ENCODE results near the gene TMEM150B. TPM values are rescaled to one million over a fixed set of nuclear protein-coding genes. Genes with fewer than 3 reads are reported as not detected.

Gene TMEM150B
- total and polyA plus RNA-seq, 8 donors = 0.49 to 29.5 (median 0.90) TPM

- intact Hi-C loops (cut with DNase I) = no loop called here
- Histone ChIP-seq H3K36me3 (peaks cover 0 to 10% of the 10 kb centered on the region in 2 donors), H3K27ac (no peak overlapping the region), H3K9me3 (no peaks in the 10 kb centered on the region), H3K4me1 (no peaks in the 10 kb centered on the region), H3K27me3 (no peaks in the 10 kb centered on the region), H3K4me3 (no peak overlapping the region)
- peak in 1 of 4 donors; percentile 31 for DNase-seq
- no peak for ATAC-seq
- TF ChIP-seq CTCF (IDR thresholded peaks at IDR 0.05) = no peak
Observed at GRCh38 chr19:55265723-55266386, 59.3 kb downstream of the TMEM150B start.

DNA sequence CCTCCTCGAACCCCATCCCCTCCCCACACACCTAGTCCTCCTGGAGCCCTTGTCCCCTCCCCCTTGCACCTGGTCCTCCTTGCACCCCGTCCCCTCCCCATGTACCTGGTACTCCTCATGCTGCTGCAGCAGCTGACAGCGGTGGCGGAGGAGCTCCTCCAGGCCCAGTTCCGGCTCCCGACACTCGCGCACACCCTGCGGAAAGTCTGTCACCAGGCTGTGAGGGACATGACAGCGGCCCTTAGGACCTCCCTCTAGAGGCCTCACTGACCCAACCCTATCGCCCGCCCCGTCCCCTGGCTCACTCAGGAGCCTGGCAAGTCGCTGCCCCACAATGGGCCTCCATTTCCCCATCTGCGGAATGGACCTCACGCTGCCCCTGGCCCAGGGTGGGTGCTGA, 60.0 kb downstream of the TMEM150B start:
- Histone ChIP-seq H3K36me3 (peaks cover 0 to 10% of the 10 kb centered on the region in 2 donors), H3K4me3 (no peak overlapping the region), H3K4me1 (peaks cover 0 to 2% of the 10 kb centered on the region in 2 donors), H3K27me3 (no peaks in the 10 kb centered on the region), H3K27ac (no peak overlapping the region), H3K9me3 (no peaks in the 10 kb centered on the region)
- TF ChIP-seq CTCF (IDR thresholded peaks at IDR 0.05) = no peak
- ATAC-seq = no peak
- intact Hi-C loops (cut with DNase I) = no loop called here
- no peak for DNase-seq

DNA sequence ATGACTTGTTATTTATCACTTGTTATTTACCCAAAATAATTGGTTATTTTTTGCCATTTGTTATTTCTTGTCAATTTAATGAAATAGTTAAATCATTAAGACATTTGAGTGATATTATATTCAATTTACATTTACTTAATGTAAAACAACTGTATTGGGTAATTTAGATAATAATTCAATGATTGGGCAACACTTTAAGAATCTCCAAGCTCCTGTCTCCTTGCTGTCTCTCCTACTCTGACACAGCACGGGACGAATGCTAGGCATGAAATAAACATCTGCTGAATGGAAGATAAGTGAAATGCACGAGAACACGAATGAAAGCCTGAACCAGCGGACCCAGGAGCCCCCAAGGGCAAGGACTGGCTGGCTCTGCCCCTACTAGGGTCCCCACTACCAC, 60.6 kb downstream of the TMEM150B start:
- peaks cover 0 to 10% of the 10 kb centered on the region in 2 donors for H3K36me3 ChIP-seq
- intact Hi-C loops (cut with DNase I) = no loop called here
- DNase-seq = peak in 1 of 4 donors; percentile 17
- H3K4me3 ChIP-seq = no peak overlapping the region
- H3K27me3 ChIP-seq = no peaks in the 10 kb centered on the region
- ATAC-seq = no peak
- H3K27ac ChIP-seq = no peak overlapping the region
- TF ChIP-seq CTCF (IDR thresholded peaks at IDR 0.05) = no peak
- no peaks in the 10 kb centered on the region for H3K9me3 ChIP-seq
- peaks cover 4 to 8% of the 10 kb centered on the region in 2 donors for H3K4me1 ChIP-seq

Other genes starting within 250 kb of the TMEM150B start
- 10 to 100 TPM; 21.2 to 37.5 TPM for gene EPS8L1, start 249.5 kb downstream of the TMEM150B start, total RNA-seq
- 10 to 100 TPM in 3 of 6 donors, 1 to 10 TPM in 3; 5.3 to 16.3 (median 10.5) TPM for gene EPS8L1, start 249.5 kb downstream of the TMEM150B start, polyA plus RNA-seq (ENCODE audit: insufficient read length in 6 of 6)
- 100 to 1,000 TPM in 1 of 2 donors, 10 to 100 TPM in 1; 93.2 to 113 TPM for gene PPP1R12C, start 207.7 kb downstream of the TMEM150B start, total RNA-seq
- gene PPP1R12C, start 207.7 kb downstream of the TMEM150B start, polyA plus RNA-seq (ENCODE audit: insufficient read length in 6 of 6) = 10 to 100 TPM; 50.2 to 82.4 (median 64.6) TPM
- 1 to 10 TPM in 1 of 2 donors, not detected in 1; 1.6 TPM for gene TNNT1, start 176.1 kb downstream of the TMEM150B start, total RNA-seq
- 1 to 10 TPM; 1.1 to 4.3 (median 1.6) TPM for gene TNNT1, start 176.1 kb downstream of the TMEM150B start, polyA plus RNA-seq (ENCODE audit: insufficient read length in 6 of 6)
- gene TNNI3, start 167.6 kb downstream of the TMEM150B start, total RNA-seq = 1 to 10 TPM; 1.2 to 1.6 TPM
- gene TNNI3, start 167.6 kb downstream of the TMEM150B start, polyA plus RNA-seq (ENCODE audit: insufficient read length in 6 of 6) = 1 to 10 TPM in 1 of 6 donors, under 1 TPM in 4, not detected in 1; 0.75 to 1.6 (median 0.84) TPM
- 10 to 100 TPM in 1 of 2 donors, under 1 TPM in 1; 0.76 to 11.0 TPM for gene DNAAF3, start 158.7 kb downstream of the TMEM150B start, total RNA-seq
- gene DNAAF3, start 158.7 kb downstream of the TMEM150B start, polyA plus RNA-seq (ENCODE audit: insufficient read length in 6 of 6) = 1 to 10 TPM; 1.7 to 6.9 (median 5.4) TPM
- gene SYT5, start 145.1 kb downstream of the TMEM150B start, total RNA-seq = not detected
- gene SYT5, start 145.1 kb downstream of the TMEM150B start, polyA plus RNA-seq (ENCODE audit: insufficient read length in 6 of 6) = 1 to 10 TPM in 3 of 6 donors, under 1 TPM in 3; 0.61 to 1.5 (median 0.94) TPM
- under 1 TPM; 0.20 to 0.63 TPM for gene PTPRH, start 115.8 kb downstream of the TMEM150B start, total RNA-seq
- gene PTPRH, start 115.8 kb downstream of the TMEM150B start, polyA plus RNA-seq (ENCODE audit: insufficient read length in 6 of 6) = under 1 TPM; 0.10 to 0.32 (median 0.20) TPM
- 1 to 10 TPM; 1.9 to 2.7 TPM for gene TMEM86B, start 96.6 kb downstream of the TMEM150B start, total RNA-seq
- 1 to 10 TPM; 2.3 to 4.4 (median 2.7) TPM for gene TMEM86B, start 96.6 kb downstream of the TMEM150B start, polyA plus RNA-seq (ENCODE audit: insufficient read length in 6 of 6)
- 10 to 100 TPM; 56.0 to 81.8 TPM for gene PPP6R1, start 66.3 kb downstream of the TMEM150B start, total RNA-seq
- gene PPP6R1, start 66.3 kb downstream of the TMEM150B start, polyA plus RNA-seq (ENCODE audit: insufficient read length in 6 of 6) = 10 to 100 TPM; 33.4 to 43.8 (median 39.8) TPM
- 10 to 100 TPM; 23.8 to 31.0 TPM for gene HSPBP1, start 45.2 kb downstream of the TMEM150B start, total RNA-seq
- gene HSPBP1, start 45.2 kb downstream of the TMEM150B start, polyA plus RNA-seq (ENCODE audit: insufficient read length in 6 of 6) = 10 to 100 TPM; 23.7 to 38.4 (median 30.5) TPM
- gene BRSK1, start 41.3 kb downstream of the TMEM150B start, total RNA-seq = 1 to 10 TPM; 2.2 to 3.3 TPM
- 10 to 100 TPM; 11.7 to 18.1 (median 14.9) TPM for gene BRSK1, start 41.3 kb downstream of the TMEM150B start, polyA plus RNA-seq (ENCODE audit: insufficient read length in 6 of 6)
- 10 to 100 TPM; 12.9 to 15.5 TPM for gene KMT5C, start 14.5 kb upstream of the TMEM150B start, total RNA-seq
- gene KMT5C, start 14.5 kb upstream of the TMEM150B start, polyA plus RNA-seq (ENCODE audit: insufficient read length in 6 of 6) = 10 to 100 TPM; 20.8 to 27.6 (median 22.4) TPM
- gene COX6B2, start 29.4 kb upstream of the TMEM150B start, total RNA-seq = under 1 TPM in 1 of 2 donors, not detected in 1; 0.24 TPM
- under 1 TPM; 0.20 to 0.75 (median 0.59) TPM for gene COX6B2, start 29.4 kb upstream of the TMEM150B start, polyA plus RNA-seq (ENCODE audit: insufficient read length in 6 of 6)
- not detected for gene GARIN5B, start 37.9 kb upstream of the TMEM150B start, total RNA-seq
- gene GARIN5B, start 37.9 kb upstream of the TMEM150B start, polyA plus RNA-seq (ENCODE audit: insufficient read length in 6 of 6) = under 1 TPM in 2 of 6 donors, not detected in 4; 0.04 to 0.06 TPM
- under 1 TPM; 0.10 to 0.44 TPM for gene IL11, start 45.1 kb upstream of the TMEM150B start, total RNA-seq
- under 1 TPM; 0.16 to 0.90 (median 0.43) TPM for gene IL11, start 45.1 kb upstream of the TMEM150B start, polyA plus RNA-seq (ENCODE audit: insufficient read length in 6 of 6)
- 1 to 10 TPM in 1 of 2 donors, not detected in 1; 9.3 TPM for gene TMEM190, start 51.5 kb upstream of the TMEM150B start, total RNA-seq
- gene TMEM190, start 51.5 kb upstream of the TMEM150B start, polyA plus RNA-seq (ENCODE audit: insufficient read length in 6 of 6) = 10 to 100 TPM in 1 of 6 donors, 1 to 10 TPM in 5; 1.2 to 15.6 (median 4.5) TPM
- gene TMEM238, start 59.0 kb upstream of the TMEM150B start, total RNA-seq = 10 to 100 TPM; 25.3 to 33.9 TPM
- 1 to 10 TPM in 2 of 6 donors, under 1 TPM in 4; 0.48 to 1.9 (median 0.67) TPM for gene TMEM238, start 59.0 kb upstream of the TMEM150B start, polyA plus RNA-seq (ENCODE audit: insufficient read length in 6 of 6)
- gene RPL28, start 60.6 kb upstream of the TMEM150B start, total RNA-seq = 1,000 to 10,000 TPM; 1,601 to 1,774 TPM
- gene RPL28, start 60.6 kb upstream of the TMEM150B start, polyA plus RNA-seq (ENCODE audit: insufficient read length in 6 of 6) = 1,000 to 10,000 TPM; 1,216 to 1,673 (median 1,335) TPM
- 10 to 100 TPM; 26.5 to 39.1 TPM for gene UBE2S, start 82.4 kb upstream of the TMEM150B start, total RNA-seq
- 10 to 100 TPM; 27.4 to 71.2 (median 35.7) TPM for gene UBE2S, start 82.4 kb upstream of the TMEM150B start, polyA plus RNA-seq (ENCODE audit: insufficient read length in 6 of 6)
- gene SHISA7, start 118.0 kb upstream of the TMEM150B start, total RNA-seq = not detected
- under 1 TPM; 0.11 to 0.23 (median 0.20) TPM for gene SHISA7, start 118.0 kb upstream of the TMEM150B start, polyA plus RNA-seq (ENCODE audit: insufficient read length in 6 of 6)
- gene ISOC2, start 136.3 kb upstream of the TMEM150B start, total RNA-seq = 10 to 100 TPM; 36.2 to 49.4 TPM
- 10 to 100 TPM; 23.8 to 38.3 (median 29.6) TPM for gene ISOC2, start 136.3 kb upstream of the TMEM150B start, polyA plus RNA-seq (ENCODE audit: insufficient read length in 6 of 6)
- gene C19orf85, start 139.4 kb upstream of the TMEM150B start, total RNA-seq = not detected
- not detected for gene C19orf85, start 139.4 kb upstream of the TMEM150B start, polyA plus RNA-seq (ENCODE audit: insufficient read length in 6 of 6)
- gene ZNF628, start 151.3 kb upstream of the TMEM150B start, total RNA-seq = 1 to 10 TPM; 8.7 to 9.5 TPM
- gene ZNF628, start 151.3 kb upstream of the TMEM150B start, polyA plus RNA-seq (ENCODE audit: insufficient read length in 6 of 6) = 1 to 10 TPM; 1.6 to 5.4 (median 2.8) TPM
- 10 to 100 TPM; 22.9 to 37.2 TPM for gene NAT14, start 159.8 kb upstream of the TMEM150B start, total RNA-seq
- gene NAT14, start 159.8 kb upstream of the TMEM150B start, polyA plus RNA-seq (ENCODE audit: insufficient read length in 6 of 6) = 10 to 100 TPM; 34.7 to 46.6 (median 41.3) TPM
- 10 to 100 TPM in 1 of 2 donors, 1 to 10 TPM in 1; 5.3 to 45.9 TPM for gene SSC5D, start 163.1 kb upstream of the TMEM150B start, total RNA-seq
- 10 to 100 TPM in 1 of 6 donors, 1 to 10 TPM in 5; 4.1 to 12.7 (median 8.0) TPM for gene SSC5D, start 163.1 kb upstream of the TMEM150B start, polyA plus RNA-seq (ENCODE audit: insufficient read length in 6 of 6)
- gene SBK2, start 211.8 kb upstream of the TMEM150B start, total RNA-seq = not detected
- gene SBK2, start 211.8 kb upstream of the TMEM150B start, polyA plus RNA-seq (ENCODE audit: insufficient read length in 6 of 6) = under 1 TPM in 1 of 6 donors, not detected in 5; 0.20 TPM
- under 1 TPM; 0.26 to 0.50 TPM for gene SBK3, start 220.2 kb upstream of the TMEM150B start, total RNA-seq
- 1 to 10 TPM in 2 of 6 donors, under 1 TPM in 4; 0.46 to 1.7 (median 0.69) TPM for gene SBK3, start 220.2 kb upstream of the TMEM150B start, polyA plus RNA-seq (ENCODE audit: insufficient read length in 6 of 6)